Prostate gland (tissue), 2 donors: ENCODE measurements around the gene TBL2. TPM values are rescaled to one million over a fixed set of nuclear protein-coding genes. Genes with fewer than 3 reads are reported as not detected.
"Not testable (repeated sequence)": the region's sequence is repeated elsewhere in the genome, so short reads cannot be mapped to it uniquely, and the experiment has no call there.

ENCODE experiments used
- DNase-seq: peaks from one replicate; pipeline ENCODE4 v3.0.0-alpha.2; 2019; ENCODE audit warnings: low spot score
- H3K27ac ChIP-seq, 2 donors: fragments of 200-600 bp; sonication (generic); 2 replicates each; pipeline ENCODE4 v1.5.1; 2017 to 2019
- H3K27me3 ChIP-seq: fragments of 200-600 bp; sonication (generic); replicated peaks from 2 replicates; pipeline ENCODE4 v1.5.1; 2019; ENCODE audit not compliant: insufficient read depth
- H3K36me3 ChIP-seq, 2 donors: fragments of 200-600 bp; sonication (generic); 1 replicate in 1 of 2; 2 replicates in 1 of 2; pipeline versions ENCODE4 v1.5.1 to v1.8.1; 2017 to 2019
- H3K4me1 ChIP-seq: fragments of 200-600 bp; sonication (generic); replicated peaks from 2 replicates; pipeline ENCODE4 v1.5.1; 2019
- H3K4me3 ChIP-seq, 2 donors: fragments of 200-600 bp; sonication (generic); 2 replicates each; pipeline ENCODE4 v1.5.1; 2017 to 2019
- H3K9me3 ChIP-seq: fragments of 200-600 bp; sonication (generic); 2 replicates; pipeline ENCODE4 v1.5.1; 2017
- POLR2A ChIP-seq: fragments of 450-650 bp; IDR thresholded peaks from one replicate; pipeline ENCODE4 v1.6.1; 2016; ENCODE audit warnings: antibody characterized with exemption, mild to moderate bottlenecking
- POLR2AphosphoS5 ChIP-seq: sonication (generic); formaldehyde crosslinking; IDR thresholded peaks from one replicate; pipeline ENCODE4 v1.6.1; 2017; ENCODE audit warnings: antibody characterized with exemption
- WGBS: methylation state at CpG from one replicate; pipeline ENCODE4 v1.1.5; 2018; 5-methylcytosine and 5-hydroxymethylcytosine counted together
- intact Hi-C: fragments of 100-400 bp; cut with DNase I; formaldehyde crosslinking; loops from one replicate; pipeline ENCODE4 v1.14.2; 2022
- total RNA-seq, 2 donors: library from RNA; depleted of rRNA; stranded (reverse); fragments of >200 nt; gene quantifications; one replicate each; pipeline ENCODE4 v1.1.0, GENCODE V29; 2016
- TF ChIP-seq, protein P1 (sequence below), 4 experiments: fragments of 200-600 bp in 2 of 4; fragments of 450-650 bp in 2 of 4; sonication (generic) in 2 of 4; IDR thresholded peaks; 1 replicate in 3 of 4; 2 replicates in 1 of 4; pipeline ENCODE4 v1.5.1; 2016 to 2019; ENCODE audit warnings: antibody characterized with exemption in 4 of 4, mild to moderate bottlenecking in 2 of 4, moderate library complexity in 2 of 4

The TBL2 gene
- total RNA-seq, 2 donors from 2014 or later, result 73.5 to 112 TPM

DNA sequence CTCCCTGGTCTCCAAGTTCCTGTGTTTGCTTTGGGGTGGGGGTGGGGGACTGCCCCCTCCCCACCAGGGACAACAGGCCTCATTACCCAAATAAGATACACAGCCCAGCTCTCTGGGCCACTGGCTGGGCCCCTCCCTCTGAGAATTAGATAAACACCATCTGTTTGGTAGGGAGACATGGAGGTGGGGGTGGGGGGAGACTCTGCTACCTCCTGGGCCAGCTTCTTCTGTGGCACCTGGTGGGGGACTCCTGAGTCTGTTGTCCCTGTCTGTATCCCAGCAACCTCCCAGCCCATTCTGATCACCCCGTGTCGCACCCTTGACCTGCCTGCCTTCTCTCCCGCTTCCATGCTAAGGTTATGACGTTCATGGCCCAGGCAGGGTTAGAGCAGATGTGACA lies 40.2 kb upstream of the TBL2 start:
- DNase-seq, result no peak
- TF ChIP-seq POLR2AphosphoS5 (no peak), POLR2A (no peak)
- TF ChIP-seq, protein P1, sequence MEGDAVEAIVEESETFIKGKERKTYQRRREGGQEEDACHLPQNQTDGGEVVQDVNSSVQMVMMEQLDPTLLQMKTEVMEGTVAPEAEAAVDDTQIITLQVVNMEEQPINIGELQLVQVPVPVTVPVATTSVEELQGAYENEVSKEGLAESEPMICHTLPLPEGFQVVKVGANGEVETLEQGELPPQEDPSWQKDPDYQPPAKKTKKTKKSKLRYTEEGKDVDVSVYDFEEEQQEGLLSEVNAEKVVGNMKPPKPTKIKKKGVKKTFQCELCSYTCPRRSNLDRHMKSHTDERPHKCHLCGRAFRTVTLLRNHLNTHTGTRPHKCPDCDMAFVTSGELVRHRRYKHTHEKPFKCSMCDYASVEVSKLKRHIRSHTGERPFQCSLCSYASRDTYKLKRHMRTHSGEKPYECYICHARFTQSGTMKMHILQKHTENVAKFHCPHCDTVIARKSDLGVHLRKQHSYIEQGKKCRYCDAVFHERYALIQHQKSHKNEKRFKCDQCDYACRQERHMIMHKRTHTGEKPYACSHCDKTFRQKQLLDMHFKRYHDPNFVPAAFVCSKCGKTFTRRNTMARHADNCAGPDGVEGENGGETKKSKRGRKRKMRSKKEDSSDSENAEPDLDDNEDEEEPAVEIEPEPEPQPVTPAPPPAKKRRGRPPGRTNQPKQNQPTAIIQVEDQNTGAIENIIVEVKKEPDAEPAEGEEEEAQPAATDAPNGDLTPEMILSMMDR (IDR thresholded peaks at IDR 0.05), result no peak
- Histone ChIP-seq H3K9me3 (no peaks in the 10 kb centered on the region), H3K27ac (no peak overlapping the region), H3K4me1 (no peaks in the 10 kb centered on the region), H3K36me3 (no peaks in the 10 kb centered on the region), H3K27me3 (no peaks in the 10 kb centered on the region), H3K4me3 (no peak overlapping the region)
- WGBS, result 74% methylated on average over 4 of the region's 4 CpGs
- intact Hi-C loops, result no loop called here

DNA sequence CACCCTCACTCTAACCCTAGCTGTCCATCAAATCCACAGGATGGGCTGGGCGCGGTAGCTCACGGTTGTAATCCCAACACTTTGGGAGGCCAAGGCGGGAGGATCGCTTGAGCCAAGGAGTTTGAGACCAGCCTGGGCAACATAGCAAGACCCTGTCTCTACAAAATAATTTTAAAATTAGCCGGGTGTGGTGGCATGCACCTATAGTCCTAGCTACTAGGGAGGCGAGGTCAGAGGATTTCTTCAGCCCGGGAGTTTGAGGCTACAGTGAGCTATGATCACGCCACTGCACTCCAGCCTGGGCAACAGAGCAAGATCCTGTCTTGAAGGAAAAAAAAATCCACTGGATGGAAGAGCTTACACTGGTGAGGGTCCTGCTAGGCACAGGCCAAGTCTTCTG lies 39.1 kb upstream of the TBL2 start:
- DNase-seq, H3K27ac ChIP-seq, intact Hi-C loops, H3K4me3 ChIP-seq, H3K9me3 ChIP-seq, H3K36me3 ChIP-seq, H3K27me3 ChIP-seq, H3K4me1 ChIP-seq: not testable (repeated sequence)
- 97% methylated on average over 9 of the region's 9 CpGs for WGBS

DNA sequence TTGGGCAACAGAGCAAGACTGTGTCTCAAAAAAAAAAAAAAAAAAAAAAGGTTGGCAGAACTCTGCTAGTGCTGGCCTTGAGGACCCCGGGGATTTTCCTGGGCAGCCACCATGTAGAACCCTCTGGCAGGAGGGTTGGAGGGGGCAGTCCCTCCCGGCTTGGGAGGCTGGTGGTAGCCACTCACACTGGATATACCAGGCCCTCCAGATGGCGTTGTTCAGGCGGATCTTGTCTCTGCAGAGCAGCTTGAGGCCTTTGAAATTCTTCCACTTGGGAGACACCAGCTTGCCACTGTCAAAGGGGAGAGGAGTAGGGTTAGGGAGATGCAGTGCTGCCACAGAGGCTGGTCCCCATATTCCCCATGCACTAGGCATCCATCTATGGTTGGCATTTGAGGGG lies 37.5 kb upstream of the TBL2 start:
- no peak for DNase-seq
- WGBS, result 80% methylated on average over 4 of the region's 4 CpGs
- no peaks in the 10 kb centered on the region for H3K4me1 ChIP-seq
- intact Hi-C loops, result no loop called here
- no peaks in the 10 kb centered on the region for H3K9me3 ChIP-seq
- no peak for TF ChIP-seq POLR2A
- TF ChIP-seq, protein P1 (IDR thresholded peaks at IDR 0.05), result no peak
- no peak for TF ChIP-seq POLR2AphosphoS5
- no peaks in the 10 kb centered on the region for H3K36me3 ChIP-seq
- H3K27ac ChIP-seq, result no peak overlapping the region
- no peaks in the 10 kb centered on the region for H3K27me3 ChIP-seq
- H3K4me3 ChIP-seq, result no peak overlapping the region

DNA sequence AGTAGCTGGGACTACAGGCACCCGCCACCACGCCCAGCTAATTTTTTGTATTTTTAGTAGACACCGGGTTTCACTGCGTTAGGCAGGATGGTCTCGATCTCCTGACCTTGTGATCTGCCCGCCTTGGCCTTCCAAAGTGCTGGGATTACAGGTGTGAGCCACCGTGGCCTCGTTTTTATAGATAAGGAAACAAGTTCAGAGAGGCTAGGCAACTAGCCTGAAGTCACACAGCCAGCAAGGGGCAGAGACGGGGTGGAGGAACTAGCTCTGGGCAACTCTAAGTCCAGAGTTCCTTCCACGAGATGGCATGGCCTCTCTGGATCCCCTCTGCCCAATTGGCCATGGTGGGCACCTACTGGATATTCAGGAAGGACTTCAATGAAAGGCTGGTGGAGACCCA lies 36.6 kb upstream of the TBL2 start:
- H3K4me1 ChIP-seq, intact Hi-C loops, H3K36me3 ChIP-seq, H3K4me3 ChIP-seq, H3K27ac ChIP-seq, DNase-seq, H3K27me3 ChIP-seq, H3K9me3 ChIP-seq: not testable (repeated sequence)
- 81% methylated on average over 10 of the region's 10 CpGs for WGBS

DNA sequence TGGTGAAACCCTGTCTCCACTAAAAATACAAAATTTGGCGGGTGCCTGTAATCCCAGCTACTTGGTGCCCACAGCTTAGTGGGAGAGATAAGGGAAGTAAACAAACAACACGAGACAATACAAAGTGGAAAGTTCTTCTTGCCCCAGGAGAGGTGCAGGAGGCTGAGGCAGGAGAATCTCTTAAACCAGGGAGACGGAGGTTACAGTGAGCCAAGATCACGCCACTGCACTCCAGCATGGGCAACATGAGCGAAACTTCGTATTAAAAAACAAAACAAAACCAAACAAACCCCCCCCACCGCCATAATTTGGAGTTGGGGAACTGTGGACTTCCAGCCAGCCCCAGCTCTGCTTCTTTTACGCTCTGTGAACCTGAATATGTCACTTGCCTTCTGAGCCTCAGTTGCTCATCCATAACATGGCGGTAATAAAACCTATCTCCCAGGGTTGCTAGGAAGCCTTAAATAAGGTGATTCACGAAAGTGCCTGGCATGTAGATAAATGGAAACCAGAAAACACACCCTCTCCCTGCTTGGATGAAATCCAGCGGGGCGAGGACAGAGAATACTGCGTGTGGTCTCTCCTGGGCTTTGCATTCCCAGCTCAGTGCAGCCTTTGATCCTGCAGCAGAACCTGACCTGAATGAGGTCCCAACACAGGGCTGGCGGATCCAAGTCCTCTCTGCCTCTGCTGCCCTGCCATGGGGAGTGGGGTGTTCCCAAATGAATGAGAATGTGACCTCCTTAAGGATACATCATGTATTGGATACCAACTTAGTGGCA lies 35.8 kb upstream of the TBL2 start:
- TF ChIP-seq, protein P1 (IDR thresholded peaks at IDR 0.05), result no peak
- TF ChIP-seq POLR2A, result no peak
- no peak for TF ChIP-seq POLR2AphosphoS5
- intact Hi-C loops, result no loop called here
- H3K27me3 ChIP-seq, result no peaks in the 10 kb centered on the region
- H3K4me1 ChIP-seq, result no peaks in the 10 kb centered on the region
- DNase-seq, result no peak
- H3K4me3 ChIP-seq, result no peak overlapping the region
- no peak overlapping the region for H3K27ac ChIP-seq
- no peaks in the 10 kb centered on the region for H3K36me3 ChIP-seq
- no peaks in the 10 kb centered on the region for H3K9me3 ChIP-seq
- 54% methylated on average over 14 of the region's 14 CpGs for WGBS

DNA sequence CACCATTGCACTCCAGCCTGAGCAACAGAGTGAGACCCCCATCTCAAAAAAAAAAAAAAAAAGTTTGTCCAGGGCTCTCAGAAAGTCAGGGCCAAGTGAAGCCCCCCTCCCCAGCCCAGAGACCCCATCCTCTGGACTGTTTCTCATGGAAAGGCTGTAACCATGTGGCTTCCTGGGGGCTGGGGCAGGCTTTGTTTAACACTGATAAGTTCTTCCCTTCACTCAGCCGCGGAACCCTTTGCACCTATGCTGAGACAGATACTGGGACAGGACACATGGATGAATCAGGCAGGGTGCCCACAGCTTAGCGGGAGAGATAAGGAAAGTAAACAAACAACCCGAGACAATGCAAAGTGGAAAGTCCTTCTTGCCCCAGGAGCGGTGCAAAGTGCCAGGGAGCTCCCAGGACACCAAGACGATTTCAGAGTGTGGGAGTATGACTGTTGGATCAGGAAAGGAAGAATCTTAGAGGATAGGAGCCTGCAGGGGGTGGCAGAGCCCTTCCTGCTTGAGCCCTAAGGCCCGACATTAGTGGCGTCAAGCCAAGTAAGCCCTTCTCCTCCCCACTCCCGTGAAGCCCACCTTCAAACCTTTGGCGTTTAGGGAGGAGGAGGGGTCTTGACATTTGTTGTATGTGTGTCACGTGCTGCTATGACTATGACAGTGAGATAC lies 34.4 kb upstream of the TBL2 start:
- H3K27me3 ChIP-seq, result no peaks in the 10 kb centered on the region
- intact Hi-C loops, result no loop called here

More for the DNA sequence above, 34.4 kb upstream of the TBL2 start:
- Histone ChIP-seq H3K9me3 (no peaks in the 10 kb centered on the region), H3K27ac (no peak overlapping the region), H3K4me1 (no peaks in the 10 kb centered on the region), H3K36me3 (no peaks in the 10 kb centered on the region), H3K4me3 (no peak overlapping the region)
- 11% methylated on average over 11 of the region's 11 CpGs for WGBS
- peak; percentile 75 for DNase-seq
- TF ChIP-seq POLR2AphosphoS5, result peak; percentile 87
- TF ChIP-seq, protein P1 (IDR thresholded peaks at IDR 0.05), result no peak
